GM19328 (cell line): ENCODE measurements around the gene CTBP1.

ENCODE experiments used
- ATAC-seq: cut with Tn5 transposase; IDR thresholded peaks from one replicate; pipeline ENCODE4 v1.9.1; 2021; ENCODE audit warnings: mild to moderate bottlenecking, moderate library complexity; ENCODE audit not compliant: unreplicated experiment

The CTBP1 gene

DNA sequence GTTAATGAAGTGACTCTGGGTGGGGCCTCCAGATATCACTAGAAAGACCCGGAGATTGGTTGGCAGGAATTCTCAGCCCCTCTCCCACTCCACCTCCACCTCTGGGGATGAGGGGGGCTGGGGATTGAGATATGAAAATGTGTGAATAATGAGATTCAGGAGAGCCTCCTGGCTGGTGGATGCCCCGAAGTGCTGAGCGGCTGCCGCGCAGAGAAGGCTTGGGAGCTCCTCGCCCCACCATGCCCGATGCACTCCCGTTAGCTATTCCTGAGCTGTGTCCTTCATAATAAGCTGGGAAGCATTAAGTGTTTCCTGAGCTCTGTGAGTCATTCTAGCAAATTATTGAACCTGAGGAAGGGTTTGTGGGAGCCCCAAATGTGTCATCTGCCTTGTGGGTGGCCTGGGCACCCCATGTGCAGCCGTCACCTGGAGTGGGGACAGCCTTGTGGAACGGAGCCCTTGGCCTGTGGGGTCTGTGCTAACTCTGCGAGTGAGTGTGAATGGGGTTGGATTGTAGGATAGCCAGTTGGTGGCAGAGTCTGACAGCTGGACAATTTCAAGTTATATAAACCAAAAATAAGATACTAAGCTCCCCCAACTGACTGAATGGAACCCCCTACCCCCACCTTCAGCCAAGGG lies 36.3 kb upstream of the CTBP1 start:
- no peak for ATAC-seq

- ATAC-seq = no peak
Measured at GRCh38 chr4:1283711-1284110, 34.8 kb upstream of the CTBP1 start.

DNA sequence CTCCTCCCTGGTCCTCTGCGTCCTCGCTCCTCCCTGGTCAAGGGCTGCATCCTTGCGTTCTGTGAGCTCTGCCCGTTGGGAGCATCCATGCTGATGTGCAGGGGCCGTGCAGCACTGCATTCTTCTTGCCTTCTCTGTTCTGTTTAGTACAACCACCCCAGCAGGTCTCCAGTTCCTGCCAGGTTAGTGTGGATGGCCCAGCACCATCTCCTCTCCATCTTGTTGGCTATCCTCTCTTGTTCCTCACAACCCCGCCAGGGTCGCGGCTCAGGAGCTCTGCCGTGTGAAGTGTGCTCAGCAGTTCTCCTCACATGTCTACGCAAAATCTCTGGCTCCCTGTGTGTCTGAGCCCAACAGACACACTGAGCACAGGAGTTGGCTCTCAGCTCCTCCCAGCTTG lies 30.3 kb upstream of the CTBP1 start:
- no peak for ATAC-seq

DNA sequence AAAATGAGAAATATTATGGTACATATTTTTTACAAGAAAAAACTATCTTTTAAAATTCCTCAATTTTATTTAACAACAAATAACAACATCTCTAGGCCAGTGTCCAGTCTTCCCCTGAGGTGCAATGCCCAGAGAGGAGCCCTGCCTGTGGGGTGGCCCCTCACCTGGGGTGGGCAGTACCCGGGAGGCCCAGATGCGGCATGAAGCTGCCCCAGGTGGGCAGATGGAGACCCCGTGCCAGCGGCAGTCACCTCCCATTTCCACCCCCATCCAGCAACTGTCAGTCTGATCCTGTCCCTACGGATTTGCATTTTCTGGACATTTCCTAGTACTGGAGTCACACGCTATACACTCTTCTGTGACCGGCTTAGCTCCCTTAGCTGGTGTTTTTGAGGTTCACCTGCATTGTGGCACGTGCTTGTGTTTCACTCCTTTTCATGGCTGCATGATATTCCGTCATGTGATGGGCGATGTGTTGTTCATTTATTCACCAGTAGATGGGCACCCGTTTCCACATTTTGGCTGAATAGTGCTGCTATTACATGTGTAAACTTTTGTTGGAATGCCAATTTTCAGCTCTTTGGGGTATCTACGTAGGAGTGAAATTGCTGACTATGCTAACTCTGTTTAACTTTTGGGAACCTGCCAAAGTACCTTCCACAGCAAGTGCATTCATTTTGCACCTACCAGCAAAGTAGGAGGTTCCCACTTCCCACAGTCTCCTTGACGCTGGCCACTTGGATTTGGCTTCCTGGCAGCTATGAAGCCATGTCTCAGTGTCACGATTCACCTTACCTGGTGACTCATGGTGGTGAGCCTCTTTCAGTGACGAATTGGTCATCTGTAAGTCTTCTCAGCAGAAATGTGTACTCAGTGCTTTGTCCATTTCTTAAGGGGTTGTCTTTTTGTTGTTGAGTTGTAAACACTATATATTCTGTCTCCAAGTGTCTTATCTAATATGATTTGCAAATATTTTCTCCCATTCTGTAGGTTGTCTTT lies 29.0 kb upstream of the CTBP1 start:
- ATAC-seq = no peak

DNA sequence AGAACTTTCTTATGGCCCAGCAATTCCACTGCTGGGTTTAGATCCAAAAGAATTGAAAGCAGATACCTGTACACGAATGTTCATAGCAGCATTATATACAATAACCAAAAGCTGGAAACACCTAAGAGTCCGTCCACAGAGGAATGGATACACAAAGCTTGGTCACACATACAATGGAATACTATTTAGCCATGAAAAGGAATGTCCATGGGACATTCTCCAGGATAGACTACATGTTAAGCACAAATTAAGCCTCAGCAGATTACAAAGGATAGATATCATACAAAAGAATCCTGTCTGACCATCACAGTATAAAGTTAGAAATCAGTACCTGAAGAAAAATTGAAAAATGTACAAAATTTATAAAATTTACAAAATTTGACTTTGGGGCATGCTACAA lies 28.1 kb upstream of the CTBP1 start:
- ATAC-seq = no peak

GRCh38 chr4:1274871-1275270 lies 25.9 kb upstream of the CTBP1 start:
- ATAC-seq = no peak

GRCh38 chr4:1271686-1272085 lies 22.8 kb upstream of the CTBP1 start:
- no peak for ATAC-seq

- no peak for ATAC-seq
Measured at GRCh38 chr4:1269209-1269608, 20.3 kb upstream of the CTBP1 start.

DNA sequence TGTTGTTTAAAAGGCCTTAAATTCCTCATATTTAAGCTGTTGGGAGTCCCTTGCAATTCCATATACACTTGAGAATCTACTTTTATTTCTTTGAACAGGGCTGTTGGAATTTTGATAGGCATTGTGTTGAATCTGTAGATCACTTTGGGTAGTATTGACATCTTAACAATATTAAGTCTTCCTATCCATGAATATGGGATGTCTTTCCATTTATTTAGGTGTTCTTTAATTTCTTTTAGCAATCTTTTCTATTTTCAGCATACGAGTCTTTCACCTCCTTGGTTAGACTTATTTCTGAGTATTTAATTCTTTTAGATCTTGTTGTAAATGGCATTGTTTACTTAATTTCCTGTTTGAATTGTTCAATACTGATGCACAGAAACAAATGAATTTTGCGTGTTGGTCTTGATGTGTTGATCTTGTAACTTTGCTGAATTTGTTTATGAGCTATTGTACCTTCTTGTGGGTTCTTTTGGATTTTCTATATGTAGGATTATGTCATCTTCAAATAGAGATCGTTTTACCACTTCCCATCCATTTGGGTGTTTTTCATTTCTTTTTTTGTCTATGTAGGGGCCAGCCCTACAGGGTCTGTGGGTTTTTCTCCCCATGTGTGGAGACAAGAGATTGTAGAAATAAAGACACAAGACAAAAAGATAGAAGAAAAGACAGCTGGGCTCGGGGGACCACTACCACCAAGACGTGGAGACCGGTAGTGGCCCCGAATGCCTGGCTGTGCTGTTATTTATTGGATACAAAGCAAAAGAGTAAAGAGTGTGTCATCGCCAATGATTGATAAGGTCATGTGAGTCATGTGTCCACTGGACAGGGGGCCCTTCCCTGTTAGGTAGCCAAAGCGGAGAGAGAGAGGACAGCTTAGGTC lies 18.2 kb upstream of the CTBP1 start:
- ATAC-seq = no peak

DNA sequence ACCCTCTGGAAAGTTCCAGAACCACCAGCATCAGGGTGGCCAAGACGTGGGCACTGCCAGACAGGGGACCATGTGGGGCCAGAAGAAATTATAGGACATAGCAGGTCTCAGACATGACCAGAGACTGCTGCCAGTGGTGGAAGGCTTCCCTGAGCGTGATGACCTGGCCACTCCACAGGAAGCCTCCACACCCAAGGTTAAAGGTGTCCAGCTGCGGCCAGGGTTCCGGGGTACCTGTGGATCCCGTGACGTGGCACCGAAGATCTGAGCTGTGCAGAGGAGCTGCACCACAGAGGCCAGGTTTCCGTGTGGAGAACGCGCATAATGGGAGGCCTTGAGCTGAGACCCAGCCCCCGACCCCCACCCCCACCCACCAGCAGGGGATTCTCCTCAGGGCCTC lies 16.4 kb upstream of the CTBP1 start:
- ATAC-seq = no peak

- no peak for ATAC-seq
Measured at GRCh38 chr4:1264942-1265341, 16.0 kb upstream of the CTBP1 start.

- no peak for ATAC-seq
Measured at GRCh38 chr4:1261107-1261928, 12.4 kb upstream of the CTBP1 start.

DNA sequence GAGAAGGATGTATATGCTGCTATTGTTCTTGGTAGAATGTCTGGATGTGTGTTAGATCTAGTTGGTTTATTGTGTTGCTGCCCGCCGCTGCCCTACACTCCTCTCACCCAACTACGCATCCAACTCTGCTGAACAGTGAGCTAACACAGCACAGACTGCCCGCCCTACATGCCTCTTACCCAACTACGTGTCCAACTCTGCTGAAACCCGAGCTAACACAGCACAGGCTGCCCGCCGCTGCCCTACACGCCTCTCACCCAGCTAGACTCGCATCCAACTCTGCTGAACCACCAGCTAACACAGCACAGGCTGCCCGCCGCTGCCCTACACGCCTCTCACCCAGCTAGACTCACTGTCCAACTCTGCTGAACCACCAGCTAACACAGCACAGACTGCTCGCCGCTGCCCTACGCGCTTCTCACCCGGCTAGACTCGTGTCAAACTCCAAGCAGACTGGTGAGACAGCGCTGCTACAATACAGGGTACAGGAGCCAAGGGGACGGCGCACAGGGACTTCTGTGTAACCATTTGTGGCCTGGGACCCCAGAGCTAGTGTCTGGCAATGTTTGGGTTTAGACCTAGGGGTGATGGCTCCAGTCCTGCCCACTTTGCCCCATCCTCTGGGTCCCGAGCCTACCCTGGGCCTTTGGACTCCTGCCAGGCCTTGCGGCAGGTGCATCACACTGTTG lies 11.6 kb upstream of the CTBP1 start:
- no peak for ATAC-seq

- no peak for ATAC-seq
Measured at GRCh38 chr4:1259966-1260365, 11.0 kb upstream of the CTBP1 start.

DNA sequence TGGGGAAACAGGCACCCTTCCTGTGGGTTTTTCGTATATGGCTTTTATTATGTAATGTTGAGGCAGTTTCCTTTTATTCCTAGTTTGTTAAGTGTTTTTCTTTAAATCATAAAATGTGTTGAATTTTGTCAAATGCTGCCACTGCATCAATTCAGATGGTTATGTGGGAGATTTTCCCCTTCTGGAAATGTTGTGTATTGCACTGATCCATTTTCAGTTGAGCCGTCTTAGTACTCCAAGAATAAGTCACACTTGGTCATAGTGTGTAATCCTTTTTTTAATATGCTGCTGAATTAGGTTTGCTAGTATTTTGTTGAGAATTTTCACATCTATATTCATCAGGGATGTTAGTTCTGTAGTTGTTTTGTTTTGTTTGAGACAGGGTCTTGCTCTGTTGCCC lies 9.5 kb upstream of the CTBP1 start:
- ATAC-seq = no peak

- no peak for ATAC-seq
Measured at GRCh38 chr4:1255699-1256098, 6.8 kb upstream of the CTBP1 start.

DNA sequence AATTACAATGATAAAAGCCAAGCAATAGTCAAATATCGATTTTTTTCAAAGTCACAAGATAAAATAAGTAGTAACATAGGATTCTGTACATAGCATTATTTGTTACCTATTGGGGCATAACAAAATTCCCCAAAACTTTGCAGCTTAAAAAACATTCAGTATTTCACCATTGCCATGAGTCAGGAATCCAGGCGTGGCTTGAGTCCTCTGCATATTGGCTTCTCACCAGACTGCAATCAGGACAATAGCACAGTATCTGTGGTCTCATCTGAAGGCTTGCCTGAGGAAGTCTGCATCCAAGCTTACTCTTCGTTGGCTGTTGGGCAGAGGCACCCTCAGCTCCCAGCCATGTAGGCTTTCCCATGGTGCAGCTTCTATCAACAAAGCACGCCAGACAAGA lies 6.2 kb upstream of the CTBP1 start:
- no peak for ATAC-seq

- no peak for ATAC-seq
Measured at GRCh38 chr4:1253831-1254230, 4.9 kb upstream of the CTBP1 start.

GRCh38 chr4:1252928-1253492 lies 4.1 kb upstream of the CTBP1 start:
- ATAC-seq = no peak

DNA sequence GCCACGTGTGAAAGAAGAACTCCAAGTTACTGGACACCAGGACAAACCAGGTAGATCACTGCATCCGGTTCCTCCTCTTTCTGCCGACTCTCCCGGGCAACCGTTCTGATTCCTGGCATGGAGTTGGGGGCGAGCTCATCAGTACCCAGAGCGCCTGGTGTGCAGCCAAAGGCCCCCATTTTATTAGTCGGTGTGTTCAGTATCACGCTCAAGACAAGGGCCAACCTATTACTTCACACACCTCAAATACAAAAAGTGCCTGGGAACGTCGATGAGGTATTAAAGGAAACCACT lies 2.8 kb upstream of the CTBP1 start:
- ATAC-seq = no peak
